ENCODE measurements around the gene METTL5. TPM values are rescaled to one million over a fixed set of nuclear protein-coding genes. Genes with fewer than 3 reads are reported as not detected.
"Not testable (repeated sequence)": the region's sequence is repeated elsewhere in the genome, so short reads cannot be mapped to it uniquely, and the experiment has no call there.

Gene METTL5
- total RNA-seq, 1 donor from 2014 or later: 22.1 TPM

GRCh38 chr2:169853041-169853668 is 28.4 kb upstream of the METTL5 start:
- Histone ChIP-seq H3K27me3 (no peaks in the 10 kb centered on the region), H3K27ac (no peak overlapping the region), H3K36me3 (no peaks in the 10 kb centered on the region), H3K4me1 (no peaks in the 10 kb centered on the region), H3K9me3 (no peaks in the 10 kb centered on the region), H3K4me3 (no peak overlapping the region)
- intact Hi-C loops (cut with DNase I): no loop called here
- DNase-seq (ENCODE audit: extremely low spot score in 2 of 2): no peak
- TF ChIP-seq POLR2A (IDR thresholded peaks at IDR 0.05): no peak
- TF ChIP-seq, protein P1, sequence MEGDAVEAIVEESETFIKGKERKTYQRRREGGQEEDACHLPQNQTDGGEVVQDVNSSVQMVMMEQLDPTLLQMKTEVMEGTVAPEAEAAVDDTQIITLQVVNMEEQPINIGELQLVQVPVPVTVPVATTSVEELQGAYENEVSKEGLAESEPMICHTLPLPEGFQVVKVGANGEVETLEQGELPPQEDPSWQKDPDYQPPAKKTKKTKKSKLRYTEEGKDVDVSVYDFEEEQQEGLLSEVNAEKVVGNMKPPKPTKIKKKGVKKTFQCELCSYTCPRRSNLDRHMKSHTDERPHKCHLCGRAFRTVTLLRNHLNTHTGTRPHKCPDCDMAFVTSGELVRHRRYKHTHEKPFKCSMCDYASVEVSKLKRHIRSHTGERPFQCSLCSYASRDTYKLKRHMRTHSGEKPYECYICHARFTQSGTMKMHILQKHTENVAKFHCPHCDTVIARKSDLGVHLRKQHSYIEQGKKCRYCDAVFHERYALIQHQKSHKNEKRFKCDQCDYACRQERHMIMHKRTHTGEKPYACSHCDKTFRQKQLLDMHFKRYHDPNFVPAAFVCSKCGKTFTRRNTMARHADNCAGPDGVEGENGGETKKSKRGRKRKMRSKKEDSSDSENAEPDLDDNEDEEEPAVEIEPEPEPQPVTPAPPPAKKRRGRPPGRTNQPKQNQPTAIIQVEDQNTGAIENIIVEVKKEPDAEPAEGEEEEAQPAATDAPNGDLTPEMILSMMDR (IDR thresholded peaks at IDR 0.05): no peak
- no peak for TF ChIP-seq POLR2AphosphoS5 (IDR thresholded peaks at IDR 0.05; ENCODE audit: insufficient read depth in 1 of 2, low read depth in 1 of 2)

- Histone ChIP-seq H3K27ac (no peak overlapping the region), H3K4me3 (no peak overlapping the region), H3K9me3 (no peaks in the 10 kb centered on the region), H3K4me1 (peaks cover 8% of the 10 kb centered on the region), H3K36me3 (no peaks in the 10 kb centered on the region), H3K27me3 (no peaks in the 10 kb centered on the region)
- TF ChIP-seq, protein P1 (IDR thresholded peaks at IDR 0.05): no peak
- no peak for TF ChIP-seq POLR2A (IDR thresholded peaks at IDR 0.05)
- no peak for TF ChIP-seq POLR2AphosphoS5 (IDR thresholded peaks at IDR 0.05; ENCODE audit: insufficient read depth in 1 of 2, low read depth in 1 of 2)
- no peak for DNase-seq (ENCODE audit: extremely low spot score in 2 of 2)
- intact Hi-C loops (cut with DNase I): no loop called here
Observed at GRCh38 chr2:169849710-169850109, 25.0 kb upstream of the METTL5 start.

- DNase-seq (ENCODE audit: extremely low spot score in 2 of 2); H3K36me3 ChIP-seq; H3K4me3 ChIP-seq; H3K27me3 ChIP-seq; H3K27ac ChIP-seq; H3K4me1 ChIP-seq; intact Hi-C loops (cut with DNase I); H3K9me3 ChIP-seq: not testable (repeated sequence)
Observed at GRCh38 chr2:169848959-169849693, 24.4 kb upstream of the METTL5 start.

DNA sequence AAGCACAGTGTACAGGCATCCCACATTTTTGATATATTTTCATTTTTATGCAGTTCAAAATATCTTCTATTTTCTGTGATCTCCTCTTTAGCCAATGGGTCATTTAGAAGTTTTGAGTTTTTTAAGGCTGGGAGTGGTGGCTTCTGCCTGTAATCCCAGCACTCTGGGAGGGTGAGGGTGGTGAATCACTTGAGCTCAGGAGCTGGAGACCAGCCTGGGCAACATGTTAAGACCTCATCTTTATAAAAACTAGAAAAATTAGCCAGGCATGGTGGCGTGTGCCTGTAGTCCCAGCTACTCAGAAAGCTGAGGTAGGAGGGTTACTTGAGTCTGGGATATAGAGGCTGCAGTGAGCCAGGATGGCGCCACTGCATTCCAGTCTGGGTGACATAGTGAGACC is 20.3 kb upstream of the METTL5 start:
- no peak for TF ChIP-seq POLR2A (IDR thresholded peaks at IDR 0.05)
- TF ChIP-seq POLR2AphosphoS5 (IDR thresholded peaks at IDR 0.05; ENCODE audit: insufficient read depth in 1 of 2, low read depth in 1 of 2): no peak
- TF ChIP-seq, protein P1 (IDR thresholded peaks at IDR 0.05): no peak
- DNase-seq (ENCODE audit: extremely low spot score in 2 of 2): no peak
- peaks cover 20% of the 10 kb centered on the region for H3K4me1 ChIP-seq
- H3K27ac ChIP-seq: no peak overlapping the region
- intact Hi-C loops (cut with DNase I): no loop called here
- no peaks in the 10 kb centered on the region for H3K27me3 ChIP-seq
- H3K36me3 ChIP-seq: no peaks in the 10 kb centered on the region
- H3K4me3 ChIP-seq: no peak overlapping the region
- no peaks in the 10 kb centered on the region for H3K9me3 ChIP-seq

DNA sequence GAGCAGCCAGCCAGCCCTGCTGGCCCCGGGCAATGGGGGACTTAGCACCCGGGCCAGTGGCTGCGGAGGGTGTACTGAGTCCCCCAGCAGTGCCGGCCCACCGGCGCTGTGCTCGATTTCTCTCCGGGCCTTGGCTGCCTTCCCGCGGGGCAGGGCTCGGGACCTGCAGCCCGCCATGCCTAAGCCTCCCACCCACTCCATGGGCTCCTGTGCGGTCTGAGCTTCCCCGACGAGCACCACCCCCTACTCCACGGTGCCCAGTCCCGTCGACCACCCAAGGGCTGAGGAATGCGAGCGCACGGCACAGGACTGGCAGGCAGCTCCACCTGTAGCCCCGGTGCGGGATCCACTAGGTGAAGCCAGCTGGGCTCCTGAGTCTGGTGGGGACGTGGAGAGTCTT is 16.9 kb upstream of the METTL5 start:
- intact Hi-C loops (cut with DNase I); DNase-seq (ENCODE audit: extremely low spot score in 2 of 2): not testable (repeated sequence)
- peaks cover 20% of the 10 kb centered on the region for H3K4me1 ChIP-seq

GRCh38 chr2:169840747-169841142 is 16.0 kb upstream of the METTL5 start:
- Histone ChIP-seq H3K27ac (no peak overlapping the region), H3K4me1 (peaks cover 17% of the 10 kb centered on the region), H3K36me3 (no peaks in the 10 kb centered on the region), H3K4me3 (no peak overlapping the region), H3K27me3 (no peaks in the 10 kb centered on the region), H3K9me3 (no peaks in the 10 kb centered on the region)
- TF ChIP-seq POLR2AphosphoS5 (IDR thresholded peaks at IDR 0.05; ENCODE audit: insufficient read depth in 1 of 2, low read depth in 1 of 2): no peak
- intact Hi-C loops (cut with DNase I): no loop called here
- no peak for DNase-seq (ENCODE audit: extremely low spot score in 2 of 2)

More for the DNA sequence above, 16.9 kb upstream of the METTL5 start:
- H3K27me3 ChIP-seq, H3K4me3 ChIP-seq, H3K36me3 ChIP-seq, H3K9me3 ChIP-seq, H3K27ac ChIP-seq: not testable (repeated sequence)

All from vagina (tissue), 2 donors.